Measurements from ENCODE around the gene EML3. TPM values are rescaled to one million over a fixed set of nuclear protein-coding genes. Genes with fewer than 3 reads are reported as not detected.

The EML3 gene
- total RNA-seq, 4 donors from 2014 or later: 64.9 to 138 (median 93.9) TPM

DNA sequence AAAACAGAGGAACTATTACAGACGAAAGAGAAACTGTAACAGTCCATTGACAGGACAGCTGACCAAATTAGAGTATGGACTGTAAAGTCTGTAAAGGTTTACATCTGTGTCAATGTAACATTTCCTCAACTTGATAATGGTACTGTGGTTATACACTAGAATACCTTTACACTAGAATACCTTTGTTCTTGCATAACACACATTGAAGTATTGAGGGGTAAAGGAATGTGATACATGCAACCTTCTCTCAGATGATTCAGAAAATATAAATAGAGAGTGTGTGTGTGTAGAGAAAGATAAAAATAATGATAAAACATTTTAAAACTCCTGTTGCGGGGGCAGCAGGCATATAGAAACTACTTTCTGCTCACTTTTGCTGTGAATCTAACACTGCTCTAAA is 33.3 kb downstream of the EML3 start:
- Histone ChIP-seq H3K9me3 (no peaks in the 10 kb centered on the region), H3K27me3 (no peaks in the 10 kb centered on the region), H3K36me3 (peaks cover 0 to 89% (median 5%) of the 10 kb centered on the region in 3 donors), H3K4me1 (peaks cover 0 to 29% (median 12%) of the 10 kb centered on the region in 4 donors), H3K4me3 (no peak overlapping the region), H3K27ac (no peak overlapping the region)
- 88 to 92% methylated on average over 2 of the region's 2 CpGs for WGBS, 2 donors
- no peak for DNase-seq (ENCODE audit: low spot score in 2 of 2)
- TF ChIP-seq POLR2A (IDR thresholded peaks at IDR 0.05) (no peak), EP300 (IDR thresholded peaks at IDR 0.05) (no peak)
- TF ChIP-seq, protein P1, sequence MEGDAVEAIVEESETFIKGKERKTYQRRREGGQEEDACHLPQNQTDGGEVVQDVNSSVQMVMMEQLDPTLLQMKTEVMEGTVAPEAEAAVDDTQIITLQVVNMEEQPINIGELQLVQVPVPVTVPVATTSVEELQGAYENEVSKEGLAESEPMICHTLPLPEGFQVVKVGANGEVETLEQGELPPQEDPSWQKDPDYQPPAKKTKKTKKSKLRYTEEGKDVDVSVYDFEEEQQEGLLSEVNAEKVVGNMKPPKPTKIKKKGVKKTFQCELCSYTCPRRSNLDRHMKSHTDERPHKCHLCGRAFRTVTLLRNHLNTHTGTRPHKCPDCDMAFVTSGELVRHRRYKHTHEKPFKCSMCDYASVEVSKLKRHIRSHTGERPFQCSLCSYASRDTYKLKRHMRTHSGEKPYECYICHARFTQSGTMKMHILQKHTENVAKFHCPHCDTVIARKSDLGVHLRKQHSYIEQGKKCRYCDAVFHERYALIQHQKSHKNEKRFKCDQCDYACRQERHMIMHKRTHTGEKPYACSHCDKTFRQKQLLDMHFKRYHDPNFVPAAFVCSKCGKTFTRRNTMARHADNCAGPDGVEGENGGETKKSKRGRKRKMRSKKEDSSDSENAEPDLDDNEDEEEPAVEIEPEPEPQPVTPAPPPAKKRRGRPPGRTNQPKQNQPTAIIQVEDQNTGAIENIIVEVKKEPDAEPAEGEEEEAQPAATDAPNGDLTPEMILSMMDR (IDR thresholded peaks at IDR 0.05): no peak

DNA sequence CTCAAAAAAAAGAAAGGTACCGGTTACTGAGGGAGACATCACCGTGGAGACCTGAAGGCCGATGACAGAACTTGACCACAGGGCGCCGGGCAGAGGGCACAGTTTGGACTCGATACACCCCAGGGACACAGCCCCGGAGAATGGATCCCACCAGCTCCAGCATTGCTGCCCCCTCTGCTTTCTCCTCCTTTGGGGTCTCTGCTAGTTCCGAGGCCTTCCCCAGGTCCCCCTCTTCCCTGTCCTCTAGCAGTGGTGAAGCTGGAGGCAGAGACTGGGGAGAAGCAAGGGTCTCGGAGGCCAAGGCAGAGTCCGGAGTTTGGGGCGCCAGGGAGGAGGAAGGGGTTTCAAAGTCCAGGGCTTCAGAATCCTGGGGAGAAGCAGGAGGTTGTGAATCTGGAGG is 34.0 kb downstream of the EML3 start:
- H3K36me3 ChIP-seq: peaks cover 0 to 82% (median 5%) of the 10 kb centered on the region in 3 donors
- WGBS, 2 donors: 92 to 93% methylated on average over 11 of the region's 11 CpGs
- H3K27ac ChIP-seq: no peak overlapping the region

DNA sequence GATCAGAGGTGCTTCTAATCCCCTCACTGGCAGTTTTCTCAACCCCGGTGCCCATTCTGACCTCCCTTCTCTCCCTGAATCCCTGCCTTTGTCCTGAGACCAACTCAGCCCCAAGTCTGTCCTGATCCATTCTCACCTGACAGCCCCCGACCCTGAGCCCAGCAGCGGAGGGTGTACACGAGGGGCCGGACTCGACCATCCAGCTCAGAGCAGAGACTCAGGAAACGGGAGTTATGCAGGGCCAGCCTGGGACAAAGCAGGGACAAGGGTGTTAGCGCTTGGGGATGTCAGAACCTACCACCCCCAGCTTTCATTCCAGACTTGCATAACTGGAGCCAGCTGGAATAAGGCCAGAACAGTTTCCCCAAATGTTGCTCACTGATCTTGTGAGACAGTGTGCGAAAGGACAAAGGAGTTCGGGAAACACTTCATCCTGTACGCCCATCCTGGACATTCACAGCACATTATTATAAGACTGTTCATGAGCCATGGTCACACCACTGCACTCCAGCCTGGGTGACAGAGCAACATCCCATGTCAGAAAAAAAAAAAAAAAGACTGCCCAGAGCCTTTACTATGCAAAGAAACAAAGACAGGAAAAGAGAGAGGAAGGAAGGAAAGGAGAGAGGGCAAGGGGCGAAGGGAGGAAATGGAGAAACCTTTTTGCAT is 35.4 kb downstream of the EML3 start:
- TF ChIP-seq POLR2A (IDR thresholded peaks at IDR 0.05) (no peak), EP300 (IDR thresholded peaks at IDR 0.05) (peak in 1 of 2 donors; percentile 54)
- TF ChIP-seq, protein P1 (IDR thresholded peaks at IDR 0.05): no peak
- no peaks in the 10 kb centered on the region for H3K27me3 ChIP-seq
- WGBS, 2 donors: 57 to 62% methylated on average over 12 of the region's 12 CpGs
- H3K27ac ChIP-seq: peak overlapping the region in 3 of 4 donors; percentile 9 to 89 (median 60)
- H3K4me1 ChIP-seq: peaks cover 0 to 37% (median 20%) of the 10 kb centered on the region in 4 donors
- H3K9me3 ChIP-seq: no peaks in the 10 kb centered on the region
- no peak for DNase-seq (ENCODE audit: low spot score in 2 of 2)
- peaks cover 0 to 72% (median 5%) of the 10 kb centered on the region in 3 donors for H3K36me3 ChIP-seq
- H3K4me3 ChIP-seq: no peak overlapping the region

More for the DNA sequence above, 34.0 kb downstream of the EML3 start:
- Histone ChIP-seq H3K27me3 (no peaks in the 10 kb centered on the region), H3K4me1 (peaks cover 0 to 29% (median 12%) of the 10 kb centered on the region in 4 donors), H3K4me3 (no peak overlapping the region), H3K9me3 (no peaks in the 10 kb centered on the region)
- TF ChIP-seq POLR2A (IDR thresholded peaks at IDR 0.05): no peak
- TF ChIP-seq, protein P1 (IDR thresholded peaks at IDR 0.05): no peak
- no peak for TF ChIP-seq EP300 (IDR thresholded peaks at IDR 0.05)
- DNase-seq (ENCODE audit: low spot score in 2 of 2): no peak

DNA sequence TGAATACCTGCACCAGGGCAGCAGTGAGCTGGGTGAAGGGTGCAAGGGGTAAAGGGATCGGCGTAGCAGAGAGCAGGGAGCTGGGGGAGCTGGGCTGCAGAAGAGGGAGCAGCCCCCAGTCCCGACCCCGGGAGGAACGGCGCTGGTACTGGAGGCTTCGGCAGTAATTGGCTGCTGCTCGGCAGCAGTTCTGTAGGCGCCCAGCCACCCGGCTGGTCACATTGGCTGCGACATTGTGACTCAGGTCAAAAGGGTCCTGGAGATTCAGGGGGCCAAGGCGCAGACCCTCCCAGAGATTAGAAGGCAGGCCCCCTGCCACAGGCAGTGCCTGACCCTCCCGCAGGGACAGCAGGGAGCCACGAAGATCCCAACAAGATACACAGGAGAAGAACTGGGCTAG is 36.7 kb downstream of the EML3 start:
- Histone ChIP-seq H3K36me3 (peaks cover 2 to 72% (median 13%) of the 10 kb centered on the region in 3 donors), H3K9me3 (no peaks in the 10 kb centered on the region), H3K4me1 (peaks cover 0 to 50% (median 24%) of the 10 kb centered on the region in 4 donors), H3K27me3 (no peaks in the 10 kb centered on the region), H3K27ac (peak overlapping the region in 3 of 4 donors; percentile 87 to 89 (median 88)), H3K4me3 (no peak overlapping the region)
- DNase-seq (ENCODE audit: low spot score in 2 of 2): no peak
- WGBS, 2 donors: 73 to 74% methylated on average over 13 to 14 of the region's 14 CpGs
- TF ChIP-seq, protein P1 (IDR thresholded peaks at IDR 0.05): no peak
- TF ChIP-seq POLR2A (IDR thresholded peaks at IDR 0.05) (no peak), EP300 (IDR thresholded peaks at IDR 0.05) (no peak)

DNA sequence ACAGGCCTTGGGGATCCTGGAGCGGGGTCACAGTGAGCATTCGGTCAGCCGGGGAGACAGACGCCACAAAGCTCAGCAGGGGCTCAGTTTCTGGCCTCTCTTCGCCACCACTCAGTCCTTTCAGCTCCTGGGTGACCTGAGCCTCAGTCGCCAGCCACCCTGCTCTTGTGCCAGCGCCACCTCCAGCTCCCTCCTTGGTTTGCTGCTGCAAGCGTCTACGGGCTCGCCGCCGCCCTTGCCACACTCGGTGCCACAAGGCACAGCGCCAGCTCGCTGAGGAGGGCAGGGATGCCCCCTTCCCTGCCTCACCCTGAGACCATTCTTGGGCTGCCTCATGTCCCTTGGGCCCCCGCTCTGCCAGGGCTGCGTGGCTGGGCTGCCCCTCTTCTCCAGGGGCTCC is 37.4 kb downstream of the EML3 start:
- Histone ChIP-seq H3K27me3 (no peaks in the 10 kb centered on the region), H3K4me1 (peaks cover 0 to 55% (median 24%) of the 10 kb centered on the region in 4 donors), H3K9me3 (no peaks in the 10 kb centered on the region), H3K4me3 (peak overlapping the region; percentile 59 to 92 (median 78)), H3K27ac (peak overlapping the region; percentile 87 to 91 (median 88)), H3K36me3 (peaks cover 2 to 75% (median 20%) of the 10 kb centered on the region in 3 donors)
- TF ChIP-seq EP300 (IDR thresholded peaks at IDR 0.05): no peak
- TF ChIP-seq, protein P1 (IDR thresholded peaks at IDR 0.05): no peak
- no peak for TF ChIP-seq POLR2A (IDR thresholded peaks at IDR 0.05)
- WGBS, 2 donors: 33 to 42% methylated on average over 9 to 12 of the region's 17 CpGs
- no peak for DNase-seq (ENCODE audit: low spot score in 2 of 2)
